T1000 (cell line): ENCODE results near the gene TCERG1L.

Source experiments
- DNase-seq: peaks from one replicate; lab custom pipeline; 2025; ENCODE audit warnings: mixed read lengths; lab: John Stamatoyannopoulos, UW

Gene TCERG1L

DNA sequence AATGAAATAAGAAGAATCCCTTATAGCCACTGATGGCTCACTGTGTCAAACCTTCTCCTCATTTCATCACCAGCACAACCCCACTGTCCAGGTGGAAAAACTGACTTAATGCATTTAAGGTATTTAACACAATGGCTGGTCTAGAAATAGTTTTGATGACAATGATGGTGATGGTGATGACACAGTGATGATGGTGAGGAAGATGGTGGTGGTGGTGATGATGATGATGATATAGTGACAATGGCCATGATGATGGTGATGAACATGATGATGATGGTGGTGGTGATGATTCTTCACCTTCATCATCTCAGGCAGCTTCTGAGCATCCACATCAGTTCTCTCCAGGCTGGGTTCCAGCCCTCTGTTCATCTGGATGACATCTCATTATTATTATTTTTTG, 186.6 kb downstream of the TCERG1L start:
- DNase-seq: no peak

DNA sequence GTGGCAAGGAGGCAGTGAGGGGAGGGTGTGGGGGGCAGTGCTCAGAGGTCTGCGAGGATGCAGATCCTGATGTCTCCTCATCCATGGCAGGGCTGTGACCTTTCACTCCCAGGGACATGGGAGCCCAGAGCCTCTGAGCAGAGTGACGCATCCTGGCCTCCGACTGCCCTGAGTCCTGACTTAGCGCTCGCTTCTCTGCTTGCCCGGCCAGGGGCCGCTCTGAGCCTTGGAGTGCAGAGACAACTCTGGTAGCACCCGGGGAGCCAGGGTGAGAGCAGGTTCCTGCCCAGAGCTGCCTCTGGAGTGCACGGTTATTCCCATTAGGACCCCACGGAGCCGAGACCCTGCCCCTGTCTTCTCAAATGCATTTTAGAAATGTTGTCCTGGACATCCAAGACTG, 188.0 kb downstream of the TCERG1L start:
- DNase-seq: no peak

- DNase-seq: no peak
These were observed 189.9 kb downstream of the TCERG1L start for GRCh38 chr10:131121511-131122035.

DNA sequence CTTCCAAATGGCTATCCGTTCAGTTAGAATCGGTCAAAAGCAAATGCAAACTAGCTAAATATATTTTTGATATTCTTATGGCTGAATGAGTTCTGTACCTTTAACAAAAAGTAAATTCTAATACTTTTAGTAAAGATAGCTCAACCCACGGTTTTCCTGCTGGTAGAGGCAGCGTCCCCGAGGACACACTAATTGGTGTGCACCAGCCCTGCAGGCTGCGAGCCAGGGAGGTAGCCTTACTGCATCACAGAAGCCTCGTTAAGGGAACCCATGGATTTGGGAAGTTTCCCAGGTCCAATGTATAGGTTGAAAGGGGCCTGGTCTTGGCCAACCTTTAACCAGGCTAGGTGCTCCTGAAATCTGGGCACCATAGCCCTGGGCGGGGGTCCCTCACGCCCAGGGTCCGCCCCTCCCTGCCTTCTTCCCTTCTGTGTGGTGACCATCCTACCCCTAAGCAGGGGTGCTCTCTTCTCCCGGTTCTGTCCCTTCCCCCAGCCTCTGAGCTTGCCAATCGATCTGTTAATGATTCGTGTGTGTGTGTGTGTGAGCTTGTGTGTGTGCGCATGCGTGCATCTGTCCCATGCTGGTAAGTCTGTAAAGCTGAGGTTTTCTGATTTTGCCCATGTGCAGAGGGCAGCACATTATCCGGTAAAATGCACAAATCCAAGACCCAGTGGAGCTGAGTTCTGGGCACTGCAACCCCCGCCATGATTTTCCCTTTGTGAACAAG, 191.7 kb downstream of the TCERG1L start:
- no peak for DNase-seq

- DNase-seq: no peak
These were observed 193.9 kb downstream of the TCERG1L start for GRCh38 chr10:131117416-131118212.

DNA sequence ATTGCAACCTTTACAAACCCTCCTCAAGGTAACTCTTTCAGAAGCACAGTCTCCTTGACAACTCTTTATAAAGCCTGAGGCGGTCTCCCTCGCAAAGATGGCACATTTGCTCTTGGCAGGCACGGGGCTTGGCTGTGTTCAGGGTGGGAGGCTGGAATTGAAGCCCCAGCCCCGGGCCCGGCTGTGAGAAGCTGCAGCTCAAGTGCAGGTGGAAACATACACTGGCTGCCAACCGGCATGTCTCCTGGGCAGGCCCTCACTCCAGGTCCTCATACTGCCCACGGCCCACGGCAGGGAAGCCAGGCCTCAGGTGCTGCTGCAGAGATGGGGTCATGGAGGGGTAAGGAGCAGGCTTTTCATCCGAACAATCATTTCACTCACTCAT, 194.5 kb downstream of the TCERG1L start:
- no peak for DNase-seq

- DNase-seq: no peak
These were observed 195.1 kb downstream of the TCERG1L start for GRCh38 chr10:131116216-131116990.

DNA sequence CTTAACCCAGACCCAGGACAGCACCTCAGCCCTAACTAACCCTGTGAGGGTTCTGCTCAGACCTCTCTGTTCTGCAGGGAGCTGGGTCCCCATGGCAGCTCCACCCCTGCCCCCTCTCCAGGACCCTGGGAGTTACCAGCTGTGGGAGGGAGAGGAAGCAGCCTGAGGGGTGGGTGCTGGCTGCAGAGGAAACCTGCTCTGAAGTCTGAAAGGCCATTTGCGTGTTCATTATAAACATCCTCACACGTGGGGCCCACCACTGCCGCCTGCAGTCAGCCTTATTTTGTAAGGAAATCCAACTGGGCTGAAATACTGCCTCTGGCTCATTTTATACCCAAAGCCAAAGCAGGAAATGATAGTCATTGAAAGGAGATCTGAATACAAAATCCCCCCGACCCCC, 195.7 kb downstream of the TCERG1L start:
- no peak for DNase-seq

- no peak for DNase-seq
These were observed 196.2 kb downstream of the TCERG1L start for GRCh38 chr10:131115321-131115720.

GRCh38 chr10:131114846-131115245, 196.7 kb downstream of the TCERG1L start:
- no peak for DNase-seq

DNA sequence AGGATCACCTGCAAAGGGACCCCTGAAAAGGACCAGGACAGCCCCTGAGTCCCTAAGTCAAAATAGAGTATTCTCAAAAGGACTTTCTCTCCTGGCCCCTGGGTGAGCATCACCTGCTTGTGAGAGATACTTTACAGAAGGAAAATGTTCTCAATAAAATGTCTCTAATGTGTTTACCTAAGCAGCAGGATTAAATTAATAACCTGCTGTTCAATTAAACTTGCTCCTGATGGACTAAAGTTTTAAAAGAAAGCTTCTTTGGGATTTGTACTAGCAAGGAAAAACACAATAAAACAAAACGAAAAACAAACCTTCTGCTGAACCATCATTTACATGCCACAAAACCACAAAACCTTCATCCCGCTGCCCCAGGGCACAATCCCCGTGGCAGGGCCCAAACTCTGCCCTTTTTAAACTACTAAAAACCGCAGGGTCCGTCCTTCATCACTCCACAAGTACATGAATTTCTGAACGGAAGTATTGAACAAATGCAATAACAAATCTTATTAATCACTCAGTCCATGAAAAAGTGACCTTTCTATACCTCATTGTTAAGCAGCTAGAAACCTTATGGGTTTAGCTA, 197.7 kb downstream of the TCERG1L start:
- no peak for DNase-seq

GRCh38 chr10:131113165-131113564, 198.4 kb downstream of the TCERG1L start:
- no peak for DNase-seq

DNA sequence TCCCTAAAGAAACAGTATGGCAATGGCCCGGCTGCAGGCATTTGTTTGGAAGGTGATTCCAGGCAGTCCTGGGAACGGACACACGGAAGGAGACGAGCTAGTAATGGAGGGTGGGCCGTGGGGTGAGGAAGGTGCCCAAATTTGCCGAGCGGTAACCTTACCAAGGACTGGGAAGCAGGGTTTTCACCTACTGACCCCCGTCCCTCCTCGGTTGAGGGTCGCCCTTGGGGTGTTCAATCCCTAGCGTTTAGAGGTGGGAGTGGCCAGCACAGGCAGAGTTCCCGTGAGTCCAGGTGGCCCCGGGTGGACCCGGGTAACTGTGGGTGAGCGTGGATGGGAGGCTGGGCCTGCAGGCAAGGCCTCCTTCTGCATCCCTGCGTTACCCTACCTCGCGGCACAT, 198.8 kb downstream of the TCERG1L start:
- no peak for DNase-seq

- no peak for DNase-seq
These were observed 199.9 kb downstream of the TCERG1L start for GRCh38 chr10:131111471-131112080.

DNA sequence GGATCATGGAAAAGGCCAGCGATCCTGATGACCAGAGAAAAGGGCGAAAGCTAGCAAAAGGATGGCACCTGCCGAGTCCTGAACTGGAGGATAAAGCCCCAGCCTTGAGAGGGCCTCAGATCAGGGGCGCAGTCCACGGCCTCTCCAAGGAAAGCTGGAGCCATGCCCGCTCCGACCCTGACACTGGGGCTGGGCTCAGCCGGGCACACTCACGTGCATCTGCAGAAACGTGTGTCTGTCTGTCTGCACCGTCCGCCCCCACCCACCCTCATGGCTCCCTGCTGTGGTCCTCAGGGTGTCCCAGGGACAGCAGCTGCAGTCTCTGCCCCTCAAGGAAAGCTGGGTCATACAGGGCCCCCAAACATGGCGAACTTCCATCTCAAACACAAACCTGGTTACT, 200.5 kb downstream of the TCERG1L start:
- DNase-seq: no peak

- no peak for DNase-seq
These were observed 201.2 kb downstream of the TCERG1L start for GRCh38 chr10:131110241-131110783.

GRCh38 chr10:131109726-131110125, 201.8 kb downstream of the TCERG1L start:
- DNase-seq: no peak

GRCh38 chr10:131109291-131109690, 202.2 kb downstream of the TCERG1L start:
- DNase-seq: no peak

- no peak for DNase-seq
These were observed 203.6 kb downstream of the TCERG1L start for GRCh38 chr10:131107970-131108369.

GRCh38 chr10:131102676-131103075, 208.8 kb downstream of the TCERG1L start:
- no peak for DNase-seq

DNA sequence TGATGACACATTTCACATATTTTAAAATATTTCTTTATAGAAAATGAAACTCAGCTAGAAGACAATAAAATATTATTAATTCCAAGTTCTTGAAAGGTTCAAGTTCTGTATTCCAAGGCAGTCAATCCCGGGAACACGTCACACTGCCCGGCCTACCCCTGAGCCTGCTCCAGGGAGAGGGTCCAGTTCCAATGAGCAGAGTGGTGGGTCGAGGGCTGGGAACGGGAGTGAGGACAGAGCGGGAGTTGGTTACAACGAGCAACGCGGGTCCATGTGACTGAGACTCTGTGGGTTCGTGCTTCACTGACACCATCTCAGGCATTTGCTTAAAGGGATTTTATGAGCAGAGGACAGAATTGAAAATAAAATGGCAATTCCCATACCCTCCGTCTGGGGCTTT, 209.4 kb downstream of the TCERG1L start:
- DNase-seq: no peak
